Measurements from ENCODE around the gene PLEKHA6. TPM values are rescaled to one million over a fixed set of nuclear protein-coding genes. Genes with fewer than 3 reads are reported as not detected.

The PLEKHA6 gene
- polyA plus RNA-seq, 1 donor = 3.0 TPM

DNA sequence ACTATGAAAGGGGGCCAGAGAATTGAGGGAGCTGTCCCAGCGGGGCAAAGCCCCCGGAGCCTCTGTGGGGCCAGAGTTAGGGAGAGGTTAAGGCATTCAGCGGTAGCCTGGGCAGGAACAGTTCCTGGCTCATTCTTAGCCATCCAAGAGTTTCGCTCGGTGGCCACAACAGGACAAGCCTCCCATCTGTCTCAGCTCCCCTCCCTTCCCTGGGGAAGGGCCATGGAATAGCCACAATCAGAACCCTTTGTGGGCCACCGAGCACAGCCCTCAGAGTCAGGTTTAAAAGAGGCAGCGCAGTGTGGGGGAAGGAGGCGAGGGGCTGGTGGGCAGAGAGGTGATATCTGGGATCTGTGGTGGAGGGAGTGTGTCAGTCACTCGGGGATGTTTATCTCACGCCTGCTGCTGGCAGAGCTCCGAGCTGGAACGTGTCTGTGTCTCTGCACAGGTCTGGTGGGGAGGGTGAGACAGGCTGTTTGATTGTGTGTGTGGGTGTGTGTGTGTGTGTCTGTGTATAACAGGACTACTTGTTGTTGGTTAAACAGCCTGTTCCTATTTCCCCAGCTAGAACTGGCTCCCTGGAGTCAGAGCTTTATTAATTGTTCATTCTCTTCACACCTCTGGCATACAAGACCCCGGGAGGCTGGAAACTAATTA, 96.3 kb downstream of the PLEKHA6 start:
- DNase-seq (ENCODE audit: low read depth) = no peak

GRCh38 chr1:204262506-204263253, 97.0 kb downstream of the PLEKHA6 start:
- DNase-seq (ENCODE audit: low read depth) = no peak

DNA sequence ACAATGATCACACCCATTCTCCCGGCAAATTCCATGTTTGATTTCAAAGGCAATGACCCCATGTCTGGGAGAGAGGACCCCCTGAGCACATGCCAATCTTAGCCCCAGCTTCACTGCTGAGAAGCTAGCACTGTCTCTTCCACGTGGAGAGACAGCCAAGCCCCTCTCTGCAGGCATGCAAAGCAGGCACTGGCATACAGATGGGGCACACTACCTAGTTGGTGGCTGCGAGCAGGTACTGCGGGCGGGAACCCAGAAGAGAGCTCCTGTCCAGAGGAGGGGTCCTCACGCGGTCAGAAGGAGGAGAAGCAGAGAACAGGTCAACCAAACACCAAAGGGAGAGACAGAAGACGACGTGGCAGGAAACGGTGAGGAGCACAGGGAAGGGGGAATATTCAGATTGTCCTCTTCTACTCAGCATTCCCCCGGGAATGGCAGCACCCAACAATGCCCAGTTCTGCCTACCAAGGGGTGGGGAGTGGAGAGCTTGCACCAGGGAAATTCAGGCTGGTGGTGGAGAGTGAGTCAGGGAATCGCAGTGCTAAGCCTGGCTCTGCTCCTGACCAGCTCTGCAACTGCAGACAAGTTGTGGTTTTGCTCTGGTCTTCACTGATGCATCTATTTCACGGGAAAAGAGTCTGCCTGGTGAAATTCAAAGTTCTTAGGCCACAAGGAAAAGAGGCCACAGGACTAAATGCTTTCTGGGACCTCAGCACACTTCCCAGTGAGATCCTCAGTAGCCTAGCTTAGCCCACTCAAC, 97.8 kb downstream of the PLEKHA6 start:
- DNase-seq (ENCODE audit: low read depth) = no peak

GRCh38 chr1:204261266-204261665, 98.5 kb downstream of the PLEKHA6 start:
- no peak for DNase-seq (ENCODE audit: low read depth)

DNA sequence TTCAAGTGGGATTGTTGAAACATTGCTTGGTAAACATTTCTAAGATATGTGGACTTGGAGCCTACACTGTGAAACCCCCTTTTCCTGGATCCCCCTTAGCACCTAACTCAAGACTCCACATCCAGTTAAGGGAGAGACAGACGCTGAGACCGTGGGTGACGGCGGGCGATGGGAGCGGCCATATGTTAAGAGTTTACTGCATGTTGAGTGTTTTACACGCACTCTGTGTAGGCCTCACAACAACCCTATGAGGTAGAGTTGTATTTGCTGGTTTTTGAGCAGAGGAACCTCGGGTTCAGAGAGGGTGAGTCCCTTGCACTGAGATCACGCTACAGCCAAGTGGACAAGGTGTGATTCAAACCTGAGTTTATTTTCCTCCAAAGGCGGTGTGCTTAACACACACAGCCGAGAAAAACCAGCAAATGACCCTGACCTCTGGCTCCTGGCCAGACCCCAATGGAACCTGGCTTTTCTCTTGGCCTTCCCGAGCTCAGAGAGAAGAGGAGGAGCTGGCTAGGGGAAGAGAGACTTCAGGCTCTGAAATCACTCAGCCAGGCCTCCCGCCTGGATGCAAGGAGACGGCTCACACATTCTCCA, 99.0 kb downstream of the PLEKHA6 start:
- DNase-seq (ENCODE audit: low read depth) = no peak

DNA sequence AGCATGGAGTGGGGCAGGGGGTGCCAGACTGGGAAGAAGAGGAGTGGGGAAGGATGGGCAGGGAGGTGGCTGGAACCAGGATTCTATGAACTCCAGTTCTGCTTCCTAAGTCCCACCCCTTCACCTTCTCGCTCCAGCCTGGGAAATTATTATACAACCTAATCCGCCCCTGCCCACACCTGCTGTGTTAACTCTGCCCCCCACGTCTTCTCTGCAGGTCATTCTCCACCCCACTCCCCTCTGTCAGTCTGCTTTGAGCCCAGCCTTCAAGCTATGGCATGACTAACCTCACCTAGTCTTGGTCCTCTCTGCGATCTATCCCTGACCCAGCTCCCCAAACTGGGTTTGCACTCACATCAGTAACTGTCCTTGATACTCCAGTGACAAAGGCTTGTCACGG, 99.9 kb downstream of the PLEKHA6 start:
- DNase-seq (ENCODE audit: low read depth) = no peak

DNA sequence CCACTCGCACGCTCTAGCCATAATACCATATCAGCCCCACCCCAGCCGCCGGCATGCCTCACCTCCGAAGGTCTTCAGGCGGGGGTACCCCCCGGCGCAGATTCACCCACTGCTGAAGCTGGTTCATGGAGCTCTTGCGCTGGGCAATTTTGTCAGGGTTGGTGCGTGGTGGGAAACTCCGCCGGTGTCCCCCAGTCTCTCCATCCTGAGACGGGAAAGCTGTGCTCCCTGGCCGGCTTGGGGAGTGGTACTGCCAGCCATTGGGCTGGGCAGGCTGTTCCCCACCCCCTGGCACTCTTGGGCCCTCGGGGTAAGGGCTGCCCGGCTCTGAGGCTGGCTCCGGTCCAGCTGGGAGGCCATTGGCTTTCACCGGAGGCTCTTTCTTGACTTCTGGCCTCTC, 100.5 kb downstream of the PLEKHA6 start:
- no peak for DNase-seq (ENCODE audit: low read depth)

DNA sequence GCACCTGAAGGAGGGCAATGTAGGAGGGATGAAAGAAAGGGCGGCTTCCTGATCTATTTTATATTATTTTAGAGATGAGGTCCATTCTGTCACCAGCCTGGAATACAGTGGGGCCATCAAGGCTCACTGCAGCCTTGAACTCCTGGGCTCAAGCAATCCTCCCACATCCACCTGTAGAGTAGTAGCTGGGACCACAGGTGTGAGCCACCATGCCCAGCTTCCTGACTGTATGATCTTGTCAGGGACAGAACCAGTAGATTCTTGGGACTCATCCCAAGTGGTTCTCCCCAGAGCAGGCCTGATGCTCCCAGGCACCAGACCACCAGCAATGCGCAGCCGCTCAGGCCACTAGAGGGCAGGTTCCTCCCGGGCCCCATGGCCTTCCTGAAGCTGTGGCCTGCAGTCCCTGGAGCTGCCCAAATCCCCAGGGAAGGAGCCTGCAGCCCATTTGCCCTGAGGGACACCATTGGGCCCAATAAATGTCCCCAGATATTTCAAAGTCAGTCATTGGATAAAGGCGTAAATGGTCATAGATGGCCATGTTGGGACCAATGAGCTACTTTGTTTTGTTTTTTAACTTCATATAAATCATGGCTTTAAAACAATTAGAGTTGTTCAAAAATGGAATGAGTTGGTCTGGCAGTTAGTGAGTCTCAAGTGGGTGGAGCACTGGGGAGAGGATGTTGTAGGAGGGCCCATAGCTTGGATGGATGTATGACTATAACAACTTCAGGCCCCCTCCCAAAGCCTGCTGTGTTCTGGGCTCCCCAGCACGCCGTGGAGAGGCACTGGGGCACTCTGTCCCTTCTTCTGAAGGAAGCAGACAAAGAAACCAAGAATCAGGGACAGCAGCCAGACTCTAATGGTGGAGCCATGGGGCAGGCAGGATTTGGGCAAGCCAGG, 101.3 kb downstream of the PLEKHA6 start:
- no peak for DNase-seq (ENCODE audit: low read depth)

GRCh38 chr1:204257446-204257845, 102.3 kb downstream of the PLEKHA6 start:
- DNase-seq (ENCODE audit: low read depth) = no peak

DNA sequence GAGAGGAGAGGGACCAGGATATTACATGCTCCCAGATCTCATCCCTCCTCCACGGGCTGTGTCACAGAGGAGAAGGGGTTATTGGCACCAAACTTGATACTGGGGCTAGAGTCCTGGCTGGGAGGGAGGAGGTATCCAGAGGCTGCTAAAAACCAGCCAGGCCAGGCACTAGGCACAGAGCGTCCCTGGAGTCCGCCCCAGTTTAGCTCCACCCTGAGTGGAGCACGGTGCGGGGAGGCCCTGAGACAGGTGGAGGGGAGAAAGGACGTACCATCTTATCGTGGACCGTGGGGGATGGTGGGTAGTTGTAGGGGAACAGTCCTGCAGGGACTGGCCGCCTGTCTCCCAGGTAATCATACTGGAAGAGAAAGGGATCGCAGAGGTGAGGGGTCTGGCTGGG, 103.2 kb downstream of the PLEKHA6 start:
- DNase-seq (ENCODE audit: low read depth) = no peak

- no peak for DNase-seq (ENCODE audit: low read depth)
Measured at GRCh38 chr1:204255966-204256365, 103.8 kb downstream of the PLEKHA6 start.

DNA sequence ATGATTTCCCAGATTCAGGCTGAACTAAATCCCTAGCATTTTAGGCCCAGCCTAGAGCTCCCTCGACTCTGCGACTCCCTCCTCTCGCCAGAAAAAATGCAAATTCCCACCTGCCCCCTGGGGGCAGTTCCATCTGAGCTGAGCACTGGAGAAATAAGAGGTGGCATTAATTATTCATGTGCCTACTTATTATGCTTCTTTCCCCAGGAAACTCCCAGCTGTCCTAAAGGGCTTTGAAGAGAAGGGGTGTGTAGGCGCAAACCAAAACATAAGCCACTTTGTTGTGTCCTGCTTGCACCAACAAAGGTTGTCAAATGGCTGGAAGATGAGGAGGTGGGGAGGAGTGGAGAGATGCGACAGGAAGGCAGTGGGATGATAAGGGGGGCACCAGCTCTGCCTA, 104.5 kb downstream of the PLEKHA6 start:
- DNase-seq (ENCODE audit: low read depth) = no peak

GRCh38 chr1:204254031-204254661, 105.6 kb downstream of the PLEKHA6 start:
- DNase-seq (ENCODE audit: low read depth) = no peak

DNA sequence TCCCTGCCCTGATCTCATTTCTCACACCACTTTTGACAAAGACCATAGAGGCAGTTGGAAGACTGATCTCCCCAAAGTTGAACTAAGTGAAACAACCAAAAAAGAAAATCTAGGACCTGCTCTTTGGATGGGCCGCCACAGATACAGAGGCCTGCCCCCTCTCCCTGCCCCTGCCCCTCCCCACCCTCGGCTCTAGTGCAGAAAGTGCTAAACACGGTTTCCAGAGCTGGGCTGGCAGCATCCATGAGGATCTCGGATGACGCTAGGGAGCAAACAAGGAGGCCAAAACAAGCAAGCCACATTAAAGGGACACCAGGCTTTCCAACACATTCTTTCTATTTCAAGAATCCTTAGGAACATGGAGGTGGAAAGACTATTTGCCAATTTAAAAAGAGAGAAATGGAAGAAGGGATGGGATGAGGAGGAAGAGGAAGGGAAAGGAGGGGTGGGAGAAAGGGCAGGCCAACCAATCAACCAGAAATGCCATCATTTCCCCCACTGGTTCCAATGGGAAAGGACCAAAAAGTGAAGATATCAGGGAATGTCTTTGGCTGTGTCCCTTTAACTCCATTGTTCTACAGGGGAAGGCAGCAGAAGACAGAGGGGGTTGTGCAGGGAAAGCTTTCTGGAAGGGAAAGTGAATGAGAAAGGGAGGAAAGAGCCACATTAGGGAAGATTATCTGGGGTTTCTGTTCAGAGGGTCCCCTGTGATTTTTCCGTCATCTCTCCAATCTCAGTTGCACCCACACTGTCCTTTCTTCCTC, 107.6 kb downstream of the PLEKHA6 start:
- no peak for DNase-seq (ENCODE audit: low read depth)

DNA sequence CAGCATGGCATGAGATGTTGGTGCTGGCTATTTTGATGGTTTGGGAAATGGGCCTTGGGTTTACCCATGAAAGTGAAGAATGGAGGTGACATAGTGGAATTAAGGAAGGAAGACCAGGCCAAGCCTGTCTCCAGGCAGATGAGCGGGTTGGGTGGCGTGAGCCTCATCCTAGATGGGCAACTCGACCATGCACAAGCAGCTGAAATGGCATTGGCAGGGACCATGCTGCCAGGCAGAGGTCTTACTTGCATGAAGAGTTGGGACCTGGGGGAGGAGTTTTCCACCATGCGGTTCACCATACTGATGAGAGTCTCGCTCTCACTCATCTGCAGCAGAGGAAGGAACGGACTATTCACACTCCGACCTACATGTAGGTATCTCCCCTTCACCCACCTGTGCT, 108.4 kb downstream of the PLEKHA6 start:
- DNase-seq (ENCODE audit: low read depth) = no peak

DNA sequence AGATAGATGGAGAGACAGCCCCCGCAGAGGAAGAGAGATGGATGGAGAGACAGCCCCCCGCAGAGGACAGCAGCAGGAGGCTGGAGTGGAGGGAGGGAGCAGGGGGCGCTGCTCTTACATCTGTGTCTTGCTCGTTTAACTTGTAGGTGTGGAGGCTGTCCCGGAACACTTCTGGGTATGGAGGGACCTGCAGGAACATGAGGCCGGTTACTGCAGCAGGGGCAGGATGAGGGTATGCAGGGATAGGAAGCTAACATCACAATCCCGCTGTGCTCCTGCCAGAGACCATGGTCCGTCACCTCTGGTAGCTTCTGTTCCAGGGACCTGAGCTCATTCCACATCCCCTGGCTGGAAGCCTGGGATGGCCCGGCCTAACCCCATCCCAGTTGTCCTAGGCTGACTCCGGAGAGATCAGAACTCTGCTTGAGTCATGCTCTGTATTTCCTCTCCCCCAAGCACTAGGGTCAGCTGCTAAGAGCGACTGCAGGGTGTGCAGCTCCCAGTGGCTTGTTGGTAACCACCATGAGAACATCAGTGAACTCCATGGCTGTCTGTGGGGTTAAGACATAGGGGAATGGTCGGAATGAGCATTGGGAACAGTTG, 109.2 kb downstream of the PLEKHA6 start:
- no peak for DNase-seq (ENCODE audit: low read depth)

DNA sequence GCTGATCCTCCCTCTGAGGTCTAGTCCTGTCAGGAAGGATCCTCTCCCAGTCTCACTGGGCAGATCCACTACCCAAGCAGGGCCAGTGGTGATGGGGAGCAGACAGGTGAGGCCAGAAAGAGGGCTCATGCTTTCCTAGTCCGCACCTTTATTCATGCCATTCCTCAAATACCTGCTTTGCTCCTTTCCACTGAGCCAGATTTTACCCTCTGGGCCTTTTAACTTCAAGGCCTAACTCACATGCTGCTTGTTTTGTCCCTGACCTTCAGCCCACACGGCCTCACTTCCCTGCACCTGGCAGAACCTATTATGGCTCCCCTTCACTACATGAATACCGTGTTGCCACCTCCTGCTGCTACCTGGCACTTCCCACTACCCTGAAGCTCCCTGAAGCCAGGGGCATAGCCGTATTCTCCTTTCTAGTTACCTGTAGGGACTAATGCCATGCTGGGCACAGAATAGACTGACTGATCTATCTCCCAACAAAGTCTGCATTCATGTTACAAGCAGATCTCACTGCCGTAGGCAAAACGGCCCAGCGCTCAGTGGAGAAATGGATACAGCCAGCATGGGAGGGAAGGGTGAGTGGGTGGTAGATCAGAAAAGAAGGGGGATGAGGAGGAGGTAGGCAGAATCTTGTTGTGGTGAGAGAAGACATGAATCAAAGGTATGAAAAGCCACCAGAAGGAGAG, 109.8 kb downstream of the PLEKHA6 start:
- DNase-seq (ENCODE audit: low read depth) = no peak

DNA sequence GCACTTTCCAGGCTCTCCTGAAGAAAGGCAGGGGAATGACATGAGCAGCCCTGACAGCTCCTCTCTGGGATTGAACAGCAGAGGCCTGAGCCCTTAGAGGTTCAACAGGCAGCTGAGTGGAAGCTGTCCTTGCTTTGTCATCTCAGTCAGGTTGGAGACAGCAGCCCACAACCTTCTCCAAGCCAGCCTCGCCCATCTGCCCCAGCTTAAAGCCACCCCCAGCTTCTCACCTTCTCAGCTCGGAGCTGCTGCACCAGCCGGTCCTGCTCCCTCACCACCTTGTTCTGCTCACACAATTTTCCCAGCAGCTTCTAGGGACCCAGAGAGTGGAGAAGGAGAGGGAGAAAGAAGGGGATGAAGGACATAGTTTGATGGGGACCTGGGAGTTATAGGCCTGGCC, 110.8 kb downstream of the PLEKHA6 start:
- no peak for DNase-seq (ENCODE audit: low read depth)

DNA sequence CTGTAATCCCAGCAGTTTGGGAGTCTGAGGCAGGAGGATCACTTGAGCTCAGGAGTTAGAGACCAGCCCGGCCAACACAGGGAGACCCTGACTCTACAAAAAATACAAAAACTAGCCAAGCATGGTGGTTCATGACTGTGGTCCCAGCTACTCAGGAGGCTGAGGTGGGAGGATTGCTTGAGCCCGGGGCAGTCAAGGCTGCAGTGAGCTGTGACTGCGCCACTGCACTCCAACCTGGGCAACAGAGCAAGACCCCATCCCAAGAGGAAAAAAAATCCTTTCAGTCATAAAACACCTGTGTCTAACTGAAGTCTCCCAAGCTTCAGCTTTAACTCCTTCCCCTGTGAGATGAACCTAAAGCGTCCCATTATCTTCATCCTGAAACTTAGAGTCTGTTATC, 112.9 kb downstream of the PLEKHA6 start:
- no peak for DNase-seq (ENCODE audit: low read depth)

Data from forelimb muscle (tissue), 1 donor.